HepG2 (cell line): ENCODE measurements around the gene MYOZ3. TPM values are rescaled to one million over a fixed set of nuclear protein-coding genes. Genes with fewer than 3 reads are reported as not detected.

ENCODE experiments used
- ATAC-seq: fragments of 200-7000 bp; cut with Tn5 transposase; 3 replicates; pipeline ENCODE4 v1.9.1; 2020; ENCODE audit warnings: mild to moderate bottlenecking, moderate library complexity
- BruUV-seq: library from RNA; stranded (reverse); fragments of 400-500 nt; replicated peaks from 2 replicates; lab custom pipeline; 2021; lab: Mats Ljungman, UMichigan
- CTCF ChIA-PET: fragments of 300-600 bp; formaldehyde crosslinking; extraction: SDS; loops from one replicate; lab custom pipeline; 2021; ENCODE audit warnings: low total read pairs, inconsistent platforms, low intra/inter-chr PET ratio; lab: Yijun Ruan, JAX
- POLR2A ChIA-PET: fragments of 350-600 bp; sonication (Branson Sonifier 250); formaldehyde crosslinking; loops from one replicate; lab custom pipeline; 2020; ENCODE audit warnings: antibody characterized with exemption, inconsistent platforms; lab: Yijun Ruan, JAX
- DNase-seq: peaks from one replicate; pipeline ENCODE4 v3.0.0-alpha.2; 2015; ENCODE audit warnings: low spot score
- FAIRE-seq: peaks from 3 replicates; lab custom pipeline; 2011; peaks lifted over from hg19 to GRCh38; lab: Jason Lieb, UNC
- H2AFZ ChIP-seq: one replicate; pipeline ENCODE4 v1.6.1; 2011; ENCODE audit warnings: low read length, inconsistent platforms
- H3K27ac ChIP-seq: fragments of 300-600 bp; 3 replicates; pipeline ENCODE4 v1.8.0; 2011; ENCODE audit warnings: mixed run types, mild to moderate bottlenecking, mixed read lengths, low read length, inconsistent platforms; ENCODE audit not compliant: insufficient read depth; ENCODE audit errors: extremely low read length
- H3K27me3 ChIP-seq, 2 experiments: fragments of 200-600 bp in 1 of 2; 2 replicates in 1 of 2; 3 replicates in 1 of 2; pipeline versions ENCODE4 v1.6.0 to v1.8.0; 2011; ENCODE audit warnings: low read length in 2 of 2, mild to moderate bottlenecking in 2 of 2, moderate library complexity in 2 of 2, inconsistent platforms in 1 of 2; ENCODE audit not compliant: insufficient read depth in 2 of 2, control insufficient read depth in 1 of 2
- H3K36me3 ChIP-seq, 2 experiments: fragments of 200-600 bp in 1 of 2; replicated peaks in 1 of 2; 2 replicates in 1 of 2; 3 replicates in 1 of 2; pipeline versions ENCODE4 v1.5.1 to v1.8.0; 2011; ENCODE audit warnings: low read length in 2 of 2, inconsistent platforms in 1 of 2; ENCODE audit not compliant: insufficient read depth in 2 of 2, control insufficient read depth in 1 of 2
- H3K4me1 ChIP-seq: 2 replicates; pipeline ENCODE4 v1.5.1; 2012; ENCODE audit warnings: low read length, inconsistent platforms; ENCODE audit not compliant: insufficient read depth
- H3K4me2 ChIP-seq: 2 replicates; pipeline ENCODE4 v1.6.0; 2011; ENCODE audit warnings: low read depth, low read length, inconsistent platforms
- H3K4me3 ChIP-seq, 3 experiments: fragments of 200-600 bp in 1 of 3; sonication (generic), shearing (Covaris generic) in 1 of 3; replicated peaks in 1 of 3; 2 replicates each; pipeline ENCODE4 v1.5.1; 2011 to 2016; ENCODE audit warnings: low read length in 3 of 3, inconsistent platforms in 2 of 3, low read depth in 2 of 3, mild to moderate bottlenecking in 2 of 3, control low read depth in 1 of 3, mixed read lengths in 1 of 3; ENCODE audit not compliant: insufficient read depth in 1 of 3
- H3K79me2 ChIP-seq: one replicate; pipeline ENCODE4 v1.6.1; 2011; ENCODE audit warnings: low read length, inconsistent platforms; ENCODE audit not compliant: insufficient read depth
- H3K9ac ChIP-seq: 2 replicates; pipeline ENCODE4 v1.6.0; 2011; ENCODE audit warnings: mild to moderate bottlenecking, low read depth, low read length, inconsistent platforms; ENCODE audit not compliant: insufficient read depth
- H3K9me3 ChIP-seq: 2 replicates; pipeline ENCODE4 v1.5.1; 2012; ENCODE audit warnings: mild to moderate bottlenecking, low read length
- H4K20me1 ChIP-seq: 2 replicates; pipeline ENCODE4 v1.6.0; 2011; ENCODE audit warnings: inconsistent platforms, mild to moderate bottlenecking, low read length, moderate library complexity; ENCODE audit not compliant: insufficient read depth
- ERF ChIP-seq: IDR thresholded peaks from 2 replicates; pipeline ENCODE4 v1.6.1; 2018; ENCODE audit warnings: missing biosample characterization, missing genetic modification reagents
- MATR3 ChIP-seq: sonication (generic); formaldehyde crosslinking; IDR thresholded peaks from 2 replicates; pipeline ENCODE4 v1.4.0; 2020; ENCODE audit warnings: missing genetic modification reagents
- REXO4 ChIP-seq: sonication (generic); formaldehyde crosslinking; IDR thresholded peaks from 2 replicates; pipeline ENCODE4 v1.8.0; 2022; ENCODE audit warnings: missing genetic modification reagents, mild to moderate bottlenecking, borderline replicate concordance
- TP53 ChIP-seq: sonication (generic); formaldehyde crosslinking; conservative IDR thresholded peaks from 2 replicates; pipeline ENCODE4 v1.4.0; 2020; ENCODE audit warnings: missing genetic modification reagents
- ZMYM3 ChIP-seq: sonication (generic); formaldehyde crosslinking; IDR thresholded peaks from 2 replicates; pipeline ENCODE4 v1.5.1; 2020; ENCODE audit warnings: mild to moderate bottlenecking, missing genetic modification reagents
- ZNF550 ChIP-seq: sonication (generic); formaldehyde crosslinking; IDR thresholded peaks from 2 replicates; pipeline ENCODE4 v1.4.0; 2020; ENCODE audit warnings: mild to moderate bottlenecking, missing genetic modification reagents, borderline replicate concordance
- WGBS: methylation state at CpG from one replicate; pipeline ENCODE4 v1.1.6; 2017; ENCODE audit warnings: low lambda C conversion rate; 5-methylcytosine and 5-hydroxymethylcytosine counted together
- in situ Hi-C: cut with HindIII; loops from 2 replicates; pipeline ENCODE4 v1.10.0; 2017; ENCODE audit warnings: low pct_unique_long_range_greater_than_20kb; ENCODE audit not compliant: extremely low pct_ligation_motif_present
- intact Hi-C: fragments of 100-400 bp; cut with micrococcal nuclease; formaldehyde crosslinking; loops from one replicate; pipeline ENCODE4 v1.10.0; 2022; ENCODE audit not compliant: unreplicated experiment
- polyA plus RNA-seq, 8 experiments: library from polyadenylated mRNA; depleted of rRNA in 3 of 8; stranded (reverse) in 7 of 8; unstranded in 1 of 8; fragments of >200 nt; fragmentation: Illumina TruSeq in 4 of 8; extraction: Trizol in 4 of 8; gene quantifications; 2 replicates each; pipeline versions ENCODE4 v1.2.1 to v1.2.3, GENCODE V29; 2011 to 2016; ENCODE audit warnings: low read depth in 4 of 8, missing spikeins in 1 of 8, mixed read lengths in 1 of 8; ENCODE audit not compliant: insufficient read depth in 1 of 8
- total RNA-seq, 5 experiments: library from RNA; depleted of rRNA; stranded (reverse); fragments of >200 nt; fragmentation: Illumina TruSeq; extraction: Trizol; gene quantifications; 2 replicates each; pipeline ENCODE4 v1.2.3, GENCODE V29; 2016; ENCODE audit warnings: low read depth in 1 of 5
- TF ChIP-seq, protein P1 (sequence below): IDR thresholded peaks from 2 replicates; pipeline ENCODE4 v1.6.1; 2012; ENCODE audit warnings: low read length, improper control_type of control experiment
- TF ChIP-seq, protein P2 (sequence below): sonication (generic); formaldehyde crosslinking; IDR thresholded peaks from 2 replicates; pipeline ENCODE4 v1.4.0; 2020; ENCODE audit warnings: mild to moderate bottlenecking, low read depth, missing genetic modification reagents

MYOZ3 gene
- total and polyA plus RNA-seq, 2 of the 13 experiments (the other 11 are each of a cell fraction or from before 2014, with no cell fraction given): 0.05 TPM; not detected in 1

DNA sequence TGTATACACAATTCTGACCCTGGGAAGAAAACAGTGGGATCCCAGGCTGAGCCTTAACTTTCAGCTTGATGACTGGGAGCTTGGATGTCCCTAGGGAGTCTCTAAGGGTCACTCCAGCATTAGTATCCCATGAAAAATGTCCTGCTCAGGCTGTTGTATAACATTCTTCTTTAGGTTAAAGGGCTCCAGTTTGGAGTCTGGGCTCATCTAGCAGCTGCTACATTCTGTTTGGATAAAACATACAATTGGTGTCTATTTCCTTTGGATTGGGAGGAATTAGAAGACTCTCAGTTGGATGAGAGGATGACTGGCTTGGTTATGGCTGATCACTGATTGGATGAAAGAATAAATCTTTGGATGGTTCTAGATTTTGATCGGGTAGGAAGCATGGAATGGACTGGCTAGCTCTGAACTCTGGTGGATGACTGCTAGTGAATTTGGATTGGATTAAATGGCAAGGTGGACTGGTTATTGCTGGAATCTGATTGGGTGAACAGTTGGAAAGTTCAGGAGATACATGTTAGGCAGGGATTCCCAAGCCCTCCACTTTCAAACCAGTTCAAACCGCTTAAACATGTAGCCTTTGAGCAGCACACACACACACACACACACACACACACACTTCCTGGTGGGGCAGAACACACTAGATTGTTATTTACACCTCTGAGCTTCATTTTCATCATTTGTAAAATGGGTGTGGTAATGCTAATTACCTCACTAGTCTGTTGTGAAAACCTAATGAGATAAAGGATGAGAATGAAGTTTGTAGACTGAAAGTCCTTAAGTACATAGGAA lies 7.1 kb upstream of the MYOZ3 start:
- POLR2A ChIA-PET: interaction anchor here (1.0 kb wide), 1 partner anchor 9 kb away, joined by 3 read pairs; no protein-coding TSS in a partner anchor
- CTCF ChIA-PET: interaction anchor here (1.7 to 3.5 kb wide), 2 partner anchors 91 to 93 kb away, joined by 5 to 16 read pairs; no protein-coding TSS in a partner anchor

More for the DNA sequence above, 7.1 kb upstream of the MYOZ3 start:
- no peak overlapping the region for H3K9ac ChIP-seq
- peaks cover 28% of the 10 kb centered on the region for H3K4me1 ChIP-seq
- peaks cover 2 to 3% of the 10 kb centered on the region in 2 experiments; a peak in 2 of 5 replicates for H3K27me3 ChIP-seq
- no peaks in the 10 kb centered on the region for H3K79me2 ChIP-seq
- no TSS peak for BruUV-seq
- H3K36me3 ChIP-seq: no peaks in the 10 kb centered on the region
- no peak for ATAC-seq
- no peaks in the 10 kb centered on the region for H4K20me1 ChIP-seq
- no peak for FAIRE-seq
- no peak for DNase-seq
- no peak overlapping the region for H3K27ac ChIP-seq
- TF ChIP-seq, protein P1, sequence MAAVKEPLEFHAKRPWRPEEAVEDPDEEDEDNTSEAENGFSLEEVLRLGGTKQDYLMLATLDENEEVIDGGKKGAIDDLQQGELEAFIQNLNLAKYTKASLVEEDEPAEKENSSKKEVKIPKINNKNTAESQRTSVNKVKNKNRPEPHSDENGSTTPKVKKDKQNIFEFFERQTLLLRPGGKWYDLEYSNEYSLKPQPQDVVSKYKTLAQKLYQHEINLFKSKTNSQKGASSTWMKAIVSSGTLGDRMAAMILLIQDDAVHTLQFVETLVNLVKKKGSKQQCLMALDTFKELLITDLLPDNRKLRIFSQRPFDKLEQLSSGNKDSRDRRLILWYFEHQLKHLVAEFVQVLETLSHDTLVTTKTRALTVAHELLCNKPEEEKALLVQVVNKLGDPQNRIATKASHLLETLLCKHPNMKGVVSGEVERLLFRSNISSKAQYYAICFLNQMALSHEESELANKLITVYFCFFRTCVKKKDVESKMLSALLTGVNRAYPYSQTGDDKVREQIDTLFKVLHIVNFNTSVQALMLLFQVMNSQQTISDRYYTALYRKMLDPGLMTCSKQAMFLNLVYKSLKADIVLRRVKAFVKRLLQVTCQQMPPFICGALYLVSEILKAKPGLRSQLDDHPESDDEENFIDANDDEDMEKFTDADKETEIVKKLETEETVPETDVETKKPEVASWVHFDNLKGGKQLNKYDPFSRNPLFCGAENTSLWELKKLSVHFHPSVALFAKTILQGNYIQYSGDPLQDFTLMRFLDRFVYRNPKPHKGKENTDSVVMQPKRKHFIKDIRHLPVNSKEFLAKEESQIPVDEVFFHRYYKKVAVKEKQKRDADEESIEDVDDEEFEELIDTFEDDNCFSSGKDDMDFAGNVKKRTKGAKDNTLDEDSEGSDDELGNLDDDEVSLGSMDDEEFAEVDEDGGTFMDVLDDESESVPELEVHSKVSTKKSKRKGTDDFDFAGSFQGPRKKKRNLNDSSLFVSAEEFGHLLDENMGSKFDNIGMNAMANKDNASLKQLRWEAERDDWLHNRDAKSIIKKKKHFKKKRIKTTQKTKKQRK: no peak
- TF ChIP-seq MATR3 (CRISPR knock-in tag): no peak
- TF ChIP-seq REXO4 (CRISPR knock-in tag): no peak
- no peak for TF ChIP-seq TP53 (CRISPR knock-in tag)
- TF ChIP-seq, protein P2, sequence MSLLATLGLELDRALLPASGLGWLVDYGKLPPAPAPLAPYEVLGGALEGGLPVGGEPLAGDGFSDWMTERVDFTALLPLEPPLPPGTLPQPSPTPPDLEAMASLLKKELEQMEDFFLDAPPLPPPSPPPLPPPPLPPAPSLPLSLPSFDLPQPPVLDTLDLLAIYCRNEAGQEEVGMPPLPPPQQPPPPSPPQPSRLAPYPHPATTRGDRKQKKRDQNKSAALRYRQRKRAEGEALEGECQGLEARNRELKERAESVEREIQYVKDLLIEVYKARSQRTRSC (CRISPR knock-in tag): no peak
- no peak for TF ChIP-seq ZMYM3 (CRISPR knock-in tag)
- TF ChIP-seq ERF (CRISPR knock-in tag): no peak
- TF ChIP-seq ZNF550: no peak
- TF ChIP-seq, all 625 proteins: peak for 0
- no peak overlapping the region for H3K4me2 ChIP-seq
- H3K9me3 ChIP-seq: no peaks in the 10 kb centered on the region
- in situ Hi-C loops: loop anchor here (25.0 kb wide), 1 partner anchor 192 kb away; no protein-coding TSS in a partner anchor
- no peak overlapping the region for H3K4me3 ChIP-seq
- no peak overlapping the region for H2AFZ ChIP-seq
- intact Hi-C loops: no loop called here
- WGBS: 84% methylated on average over 2 of the region's 2 CpGs
